Astrocyte (in vitro differentiated cells and primary cell): ENCODE measurements around the gene CTXND1. TPM values are rescaled to one million over a fixed set of nuclear protein-coding genes. Genes with fewer than 3 reads are reported as not detected.

ENCODE experiments used
- DNase-seq: peaks from one replicate; pipeline ENCODE4 v3.0.0-alpha.2; 2010; ENCODE audit warnings: low read depth
- FAIRE-seq: peaks from 2 replicates; lab custom pipeline; 2011; peaks lifted over from hg19 to GRCh38; lab: Jason Lieb, UNC
- H2AFZ ChIP-seq: 2 replicates; pipeline ENCODE4 v1.6.0; 2012; ENCODE audit warnings: low read depth, low read length, inconsistent platforms
- H3K27ac ChIP-seq: 2 replicates; pipeline ENCODE4 v1.5.1; 2011; ENCODE audit warnings: low read depth, low read length, inconsistent platforms
- H3K27me3 ChIP-seq: 2 replicates; pipeline ENCODE4 v1.6.0; 2011; ENCODE audit warnings: low read length, inconsistent platforms; ENCODE audit not compliant: insufficient read depth
- H3K36me3 ChIP-seq: 2 replicates; pipeline ENCODE4 v1.5.1; 2011; ENCODE audit warnings: low read length, inconsistent platforms; ENCODE audit not compliant: insufficient read depth
- H3K4me1 ChIP-seq: 2 replicates; pipeline ENCODE4 v1.5.1; 2011; ENCODE audit warnings: low read length, inconsistent platforms; ENCODE audit not compliant: insufficient read depth
- H3K4me2 ChIP-seq: 2 replicates; pipeline ENCODE4 v1.6.0; 2012; ENCODE audit warnings: low read length, inconsistent platforms
- H3K4me3 ChIP-seq: 2 replicates; pipeline ENCODE4 v1.5.1; 2011; ENCODE audit warnings: low read depth, mild to moderate bottlenecking, low read length, inconsistent platforms; ENCODE audit not compliant: insufficient read depth
- H3K79me2 ChIP-seq: 2 replicates; pipeline ENCODE4 v1.6.0; 2012; ENCODE audit warnings: mild to moderate bottlenecking, low read length, inconsistent platforms; ENCODE audit not compliant: insufficient read depth
- H3K9ac ChIP-seq: 2 replicates; pipeline ENCODE4 v1.6.0; 2012; ENCODE audit warnings: mild to moderate bottlenecking, low read length, inconsistent platforms
- H3K9me3 ChIP-seq: 2 replicates; pipeline ENCODE4 v1.5.1; 2012; ENCODE audit warnings: low read depth, mild to moderate bottlenecking, low read length, inconsistent platforms; ENCODE audit not compliant: insufficient read depth
- H4K20me1 ChIP-seq: 2 replicates; pipeline ENCODE4 v1.6.0; 2012; ENCODE audit warnings: low read length, inconsistent platforms; ENCODE audit not compliant: insufficient read depth
- H3K27ac Mint-ChIP-seq: one replicate; pipeline ENCODE4 v1.8.0; 2021; ENCODE audit warnings: mild to moderate bottlenecking, mixed read lengths; ENCODE audit not compliant: unreplicated experiment
- H3K27me3 Mint-ChIP-seq: one replicate; pipeline ENCODE4 v1.8.0; 2021; ENCODE audit warnings: low read depth, mixed read lengths; ENCODE audit not compliant: unreplicated experiment
- H3K36me3 Mint-ChIP-seq: one replicate; pipeline ENCODE4 v1.8.0; 2021; ENCODE audit warnings: low read depth, mixed read lengths; ENCODE audit not compliant: unreplicated experiment
- H3K4me1 Mint-ChIP-seq: one replicate; pipeline ENCODE4 v1.8.0; 2021; ENCODE audit warnings: low read depth, mixed read lengths; ENCODE audit not compliant: unreplicated experiment
- H3K4me3 Mint-ChIP-seq: one replicate; pipeline ENCODE4 v1.8.0; 2021; ENCODE audit warnings: mild to moderate bottlenecking, moderate library complexity, mixed read lengths; ENCODE audit not compliant: unreplicated experiment
- H3K9me3 Mint-ChIP-seq: one replicate; pipeline ENCODE4 v1.8.0; 2021; ENCODE audit warnings: mild to moderate bottlenecking, mixed read lengths; ENCODE audit not compliant: unreplicated experiment
- CTCF ChIP-seq: IDR thresholded peaks from 2 replicates; pipeline ENCODE4 v1.5.1; 2011; ENCODE audit warnings: low read depth, mild to moderate bottlenecking, inconsistent platforms, low read length, moderate library complexity; ENCODE audit not compliant: insufficient read depth
- EZH2 ChIP-seq: IDR thresholded peaks from 2 replicates; pipeline ENCODE4 v1.6.1; 2012; ENCODE audit warnings: mild to moderate bottlenecking, low read length, inconsistent platforms; ENCODE audit not compliant: insufficient read depth
- total RNA-seq: library from RNA; stranded (reverse); gene quantifications from 2 replicates; pipeline ENCODE4 v1.2.1, GENCODE V29; 2021

CTXND1 gene
- total RNA-seq, 1 donor from 2014 or later, result not detected

GRCh38 chr15:80180986-80181385 is 71.0 kb downstream of the CTXND1 start:
- no peak overlapping the region for H3K4me2 ChIP-seq
- Mint-ChIP-seq H3K36me3 (peaks cover 52% of the 10 kb centered on the region), H3K27me3 (no peaks in the 10 kb centered on the region), H3K4me3 (no peak overlapping the region), H3K27ac (no peak overlapping the region), H3K4me1 (peaks cover 8% of the 10 kb centered on the region), H3K9me3 (peaks cover 5% of the 10 kb centered on the region)
- TF ChIP-seq CTCF (no peak), EZH2 (no peak)
- no peaks in the 10 kb centered on the region for H4K20me1 ChIP-seq
- H3K4me1 ChIP-seq, result peaks cover 17% of the 10 kb centered on the region
- H3K9ac ChIP-seq, result no peak overlapping the region
- no peak overlapping the region for H3K27ac ChIP-seq
- FAIRE-seq (no peak), DNase-seq (no peak)
- H2AFZ ChIP-seq, result no peak overlapping the region
- no peaks in the 10 kb centered on the region for H3K9me3 ChIP-seq
- no peaks in the 10 kb centered on the region for H3K79me2 ChIP-seq
- H3K27me3 ChIP-seq, result no peaks in the 10 kb centered on the region
- no peak overlapping the region for H3K4me3 ChIP-seq
- peaks cover 8% of the 10 kb centered on the region for H3K36me3 ChIP-seq

GRCh38 chr15:80180468-80180867 is 71.5 kb downstream of the CTXND1 start:
- no peak overlapping the region for H3K27ac Mint-ChIP-seq
- no peak overlapping the region for H3K4me3 Mint-ChIP-seq
- no peak overlapping the region for H3K4me3 ChIP-seq
- H3K9ac ChIP-seq, result no peak overlapping the region
- H4K20me1 ChIP-seq, result no peaks in the 10 kb centered on the region
- H3K27ac ChIP-seq, result no peak overlapping the region
- H3K9me3 Mint-ChIP-seq, result peaks cover 5% of the 10 kb centered on the region
- DNase-seq (no peak), FAIRE-seq (no peak)
- H3K79me2 ChIP-seq, result no peaks in the 10 kb centered on the region
- H2AFZ ChIP-seq, result no peak overlapping the region
- peaks cover 54% of the 10 kb centered on the region for H3K36me3 Mint-ChIP-seq
- H3K36me3 ChIP-seq, result peaks cover 8% of the 10 kb centered on the region
- no peaks in the 10 kb centered on the region for H3K27me3 ChIP-seq
- TF ChIP-seq CTCF (no peak), EZH2 (no peak)
- H3K27me3 Mint-ChIP-seq, result no peaks in the 10 kb centered on the region
- H3K9me3 ChIP-seq, result no peaks in the 10 kb centered on the region
- peaks cover 17% of the 10 kb centered on the region for H3K4me1 ChIP-seq
- peaks cover 8% of the 10 kb centered on the region for H3K4me1 Mint-ChIP-seq
- H3K4me2 ChIP-seq, result no peak overlapping the region

GRCh38 chr15:80179935-80180334 is 72.1 kb downstream of the CTXND1 start:
- H3K36me3 Mint-ChIP-seq, result peaks cover 51% of the 10 kb centered on the region
- H3K4me1 Mint-ChIP-seq, result peaks cover 8% of the 10 kb centered on the region
- no peak for TF ChIP-seq EZH2
- TF ChIP-seq CTCF, result no peak
- no peaks in the 10 kb centered on the region for H4K20me1 ChIP-seq
- H3K27ac Mint-ChIP-seq, result peak overlapping the region; percentile 63
- H3K27me3 ChIP-seq, result no peaks in the 10 kb centered on the region
- no peak overlapping the region for H2AFZ ChIP-seq
- peaks cover 5% of the 10 kb centered on the region for H3K36me3 ChIP-seq
- H3K9me3 Mint-ChIP-seq, result peaks cover 5% of the 10 kb centered on the region
- H3K79me2 ChIP-seq, result no peaks in the 10 kb centered on the region
- peak overlapping the region; percentile 70 for H3K4me2 ChIP-seq
- H3K9me3 ChIP-seq, result no peaks in the 10 kb centered on the region
- H3K9ac ChIP-seq, result no peak overlapping the region
- H3K4me3 ChIP-seq, result no peak overlapping the region
- H3K27ac ChIP-seq, result no peak overlapping the region
- DNase-seq, result no peak
- peaks cover 17% of the 10 kb centered on the region for H3K4me1 ChIP-seq
- H3K4me3 Mint-ChIP-seq, result no peak overlapping the region
- no peak for FAIRE-seq
- no peaks in the 10 kb centered on the region for H3K27me3 Mint-ChIP-seq
